HK-2 (cell line): ENCODE measurements around the gene RAP2B.
"Not testable (repeated sequence)": the region's sequence is repeated elsewhere in the genome, so short reads cannot be mapped to it uniquely, and the experiment has no call there.

Experiments
- DNase-seq: peaks from one replicate; pipeline ENCODE4 v3.0.0-alpha.2; 2018; ENCODE audit not compliant: unreplicated experiment

Gene RAP2B

DNA sequence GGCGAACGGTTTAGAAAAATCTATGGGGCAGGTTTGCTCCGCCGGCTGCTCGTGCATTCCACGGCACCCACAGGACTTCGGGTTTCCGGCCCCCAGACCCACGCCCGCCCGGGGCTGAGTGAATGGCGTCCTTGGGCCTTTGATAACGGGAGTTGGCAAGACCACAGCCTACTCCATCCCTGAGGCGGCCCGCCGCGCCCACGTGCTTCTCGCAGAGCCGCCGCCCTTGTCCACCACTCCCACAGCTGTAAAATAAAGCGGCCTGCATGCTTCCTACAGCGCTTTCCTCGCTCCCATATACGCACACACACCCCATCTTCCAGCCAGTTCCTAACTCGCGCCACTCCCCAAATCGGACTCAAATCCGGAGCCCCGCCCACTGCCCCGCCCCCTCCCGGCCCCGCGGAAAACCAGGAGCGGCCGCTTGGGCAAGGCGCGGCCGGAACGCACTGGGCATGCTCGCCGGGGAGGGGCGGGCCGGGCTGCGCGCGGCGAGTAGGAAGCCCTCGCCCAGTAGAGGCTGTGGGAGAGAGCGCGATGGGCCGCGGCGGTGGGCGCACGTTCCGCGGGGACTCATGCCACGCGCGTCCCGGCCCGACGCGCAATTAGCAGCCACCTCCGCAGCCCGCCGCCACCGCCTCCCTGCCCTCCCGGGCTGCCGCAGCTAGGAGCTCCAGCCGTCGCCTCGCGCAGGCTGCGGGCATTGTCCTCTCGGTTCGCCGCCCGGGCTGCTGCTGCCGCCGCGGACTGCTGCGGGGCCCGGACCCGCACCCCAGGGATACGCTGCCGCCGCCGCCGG is at the start of gene RAP2B:
Gene RAP2B, plus strand, starts transcription at position 513 of the 799 bp plus-strand sequence. CDS start 468 bp downstream, outside the sequence.
- DNase-seq = peak; percentile 99

DNA sequence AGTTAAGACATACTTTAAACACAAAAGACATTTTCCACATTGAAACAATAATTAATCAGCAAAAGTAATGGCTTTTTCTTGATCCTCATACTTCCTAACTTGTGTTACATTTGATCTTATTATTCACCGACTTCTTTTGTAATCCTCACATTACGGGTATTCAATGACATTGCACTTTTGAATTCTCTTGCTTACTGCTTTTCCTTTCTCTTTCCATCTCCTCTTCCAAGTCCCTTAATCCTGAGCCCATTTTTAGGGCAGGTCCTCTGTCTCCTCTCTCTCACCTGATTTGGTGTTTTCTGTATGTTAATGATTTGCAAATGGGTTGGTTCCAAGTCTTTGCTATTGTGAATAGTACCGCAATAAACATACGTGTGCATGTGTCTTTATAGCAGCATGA is 48.5 kb upstream of the RAP2B start:
- no peak for DNase-seq

DNA sequence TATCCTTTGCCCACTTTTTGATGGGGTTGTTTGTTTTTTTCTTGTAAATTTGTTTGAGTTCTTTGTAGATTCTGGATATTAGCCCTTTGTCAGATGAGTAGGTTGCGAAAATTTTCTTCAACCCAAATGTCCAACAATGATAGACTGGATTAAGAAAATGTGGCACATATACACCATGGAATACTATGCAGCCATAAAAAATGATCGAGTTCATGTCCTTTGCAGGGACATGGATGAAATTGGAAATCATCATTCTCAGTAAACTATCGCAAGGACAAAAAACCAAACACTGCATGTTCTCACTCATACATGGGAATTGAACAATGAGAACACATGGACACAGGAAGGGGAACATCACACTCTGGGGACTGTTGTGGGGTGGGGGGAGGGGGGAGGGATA is 47.8 kb upstream of the RAP2B start:
- DNase-seq = not testable (repeated sequence)

DNA sequence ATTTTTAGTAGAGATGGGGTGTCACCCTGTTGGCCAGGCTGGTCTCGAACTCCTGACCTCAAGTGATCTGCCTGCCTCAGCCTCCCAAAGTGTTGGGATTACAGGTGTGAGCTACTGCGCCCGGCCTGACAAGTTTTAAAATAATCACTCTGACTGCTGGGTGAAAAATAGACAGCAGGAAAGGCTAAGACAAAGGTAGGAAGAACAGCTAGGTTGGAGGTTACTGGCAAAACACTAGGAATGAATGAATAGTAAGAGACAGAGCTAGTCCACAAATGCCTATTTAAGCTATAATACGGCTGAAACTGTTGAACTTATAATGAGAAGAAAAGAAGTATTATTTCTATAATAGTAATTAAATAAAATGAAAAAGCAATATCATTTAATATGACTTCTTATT is 46.7 kb upstream of the RAP2B start:
- no peak for DNase-seq

DNA sequence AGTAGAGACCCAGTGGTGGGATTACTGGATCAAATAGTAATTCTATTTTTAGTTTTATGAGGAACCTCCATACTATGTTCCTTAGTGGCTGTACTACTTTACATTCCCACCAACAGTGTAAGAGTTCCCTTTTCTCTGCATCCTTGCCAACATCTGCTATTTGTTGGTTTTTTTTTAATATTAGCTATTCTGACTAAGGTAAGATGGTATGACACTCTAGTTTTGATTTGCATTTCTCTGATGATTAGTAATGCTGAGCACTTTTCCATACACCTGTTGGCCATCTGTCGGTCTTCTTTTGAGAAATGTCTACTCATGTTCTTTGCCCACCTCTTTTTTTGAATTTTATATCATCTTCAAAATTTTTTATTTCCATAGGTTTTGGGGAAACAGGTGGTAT is 34.2 kb upstream of the RAP2B start:
- no peak for DNase-seq

DNA sequence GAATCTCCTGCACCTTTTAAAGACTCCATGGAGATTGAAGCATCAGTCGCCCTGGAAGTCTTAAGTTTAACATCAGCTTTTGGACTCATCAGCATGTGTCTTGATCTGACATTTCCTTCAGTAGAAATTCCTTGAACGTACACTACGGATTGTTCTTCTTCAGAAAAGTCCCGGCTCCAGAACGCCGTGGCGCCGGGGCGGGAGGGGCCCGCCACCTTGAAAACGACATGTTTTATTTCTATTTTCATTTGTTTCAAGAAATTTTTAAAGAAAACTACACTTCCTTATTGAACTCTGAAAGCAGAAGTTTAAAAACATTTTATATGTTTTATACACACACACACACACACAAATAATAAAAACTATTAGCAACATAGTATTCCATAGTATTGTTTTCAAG is 32.6 kb upstream of the RAP2B start:
- DNase-seq = no peak

DNA sequence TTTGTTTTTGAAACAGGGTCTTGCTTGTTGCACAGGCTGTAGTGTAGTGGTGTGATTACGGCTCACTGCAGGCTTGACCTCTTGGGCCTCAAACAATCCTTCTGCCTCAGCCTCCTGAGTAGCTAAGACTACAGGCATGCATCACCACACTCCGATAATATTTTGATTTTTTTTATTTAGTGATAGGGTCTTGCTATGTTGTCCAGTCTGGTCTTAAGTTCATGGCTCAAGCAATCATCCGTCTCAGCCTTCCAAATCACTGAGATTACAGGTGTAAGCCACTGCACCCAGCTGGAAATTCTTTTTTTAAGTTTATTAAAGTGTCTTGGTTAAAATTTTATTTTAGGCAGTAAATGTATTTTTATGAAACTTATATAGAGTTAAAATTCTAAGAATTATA is 32.2 kb upstream of the RAP2B start:
- no peak for DNase-seq

DNA sequence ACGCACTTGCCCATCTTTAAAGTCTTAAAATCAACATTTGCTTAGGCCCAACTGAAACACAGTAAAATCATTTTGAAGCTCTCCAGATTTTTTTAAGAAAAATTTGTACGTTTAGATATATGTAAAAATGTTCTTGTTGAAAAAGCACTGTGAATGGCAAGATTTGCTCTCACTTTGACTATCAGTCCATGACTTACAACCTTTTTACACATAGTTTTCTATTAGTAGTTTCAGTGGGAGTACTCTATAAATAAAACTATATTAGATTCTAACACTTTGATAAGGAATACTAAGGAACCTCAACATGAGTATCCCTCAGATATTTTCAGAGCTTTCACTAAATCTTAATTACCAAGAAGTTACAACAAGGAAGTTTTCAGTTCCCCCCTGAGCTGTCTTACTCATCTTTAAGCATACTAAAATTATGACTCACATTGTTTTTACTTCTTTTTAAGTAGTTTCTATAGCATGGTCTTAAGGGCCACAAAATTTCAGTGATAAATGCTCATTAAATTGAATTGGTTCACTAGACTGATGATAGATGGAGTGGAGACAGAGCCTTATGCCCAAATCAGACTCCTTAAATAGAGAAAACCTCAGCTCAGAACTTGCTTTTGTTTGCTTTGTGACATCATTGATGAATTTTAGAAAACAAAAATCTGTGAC is 31.6 kb upstream of the RAP2B start:
- no peak for DNase-seq

DNA sequence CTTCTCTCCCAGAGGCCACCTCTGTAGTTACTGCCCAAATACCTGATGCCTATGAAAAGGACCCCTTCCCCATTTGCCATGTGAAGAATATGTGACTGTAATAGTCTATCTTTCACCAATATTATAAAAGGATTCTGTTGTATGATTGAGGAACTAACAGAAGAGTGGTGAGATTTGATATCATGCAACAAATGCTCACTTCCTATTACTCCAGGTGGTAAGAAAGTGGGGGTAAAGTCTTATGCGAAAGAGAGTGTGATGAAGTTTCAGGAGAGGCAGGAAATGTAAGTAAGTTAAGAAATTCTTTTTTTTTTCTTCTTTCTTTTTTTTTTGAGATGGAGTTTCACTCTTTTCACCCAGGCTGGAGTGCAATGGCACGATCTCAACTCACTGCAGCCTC is 24.4 kb upstream of the RAP2B start:
- DNase-seq = no peak

DNA sequence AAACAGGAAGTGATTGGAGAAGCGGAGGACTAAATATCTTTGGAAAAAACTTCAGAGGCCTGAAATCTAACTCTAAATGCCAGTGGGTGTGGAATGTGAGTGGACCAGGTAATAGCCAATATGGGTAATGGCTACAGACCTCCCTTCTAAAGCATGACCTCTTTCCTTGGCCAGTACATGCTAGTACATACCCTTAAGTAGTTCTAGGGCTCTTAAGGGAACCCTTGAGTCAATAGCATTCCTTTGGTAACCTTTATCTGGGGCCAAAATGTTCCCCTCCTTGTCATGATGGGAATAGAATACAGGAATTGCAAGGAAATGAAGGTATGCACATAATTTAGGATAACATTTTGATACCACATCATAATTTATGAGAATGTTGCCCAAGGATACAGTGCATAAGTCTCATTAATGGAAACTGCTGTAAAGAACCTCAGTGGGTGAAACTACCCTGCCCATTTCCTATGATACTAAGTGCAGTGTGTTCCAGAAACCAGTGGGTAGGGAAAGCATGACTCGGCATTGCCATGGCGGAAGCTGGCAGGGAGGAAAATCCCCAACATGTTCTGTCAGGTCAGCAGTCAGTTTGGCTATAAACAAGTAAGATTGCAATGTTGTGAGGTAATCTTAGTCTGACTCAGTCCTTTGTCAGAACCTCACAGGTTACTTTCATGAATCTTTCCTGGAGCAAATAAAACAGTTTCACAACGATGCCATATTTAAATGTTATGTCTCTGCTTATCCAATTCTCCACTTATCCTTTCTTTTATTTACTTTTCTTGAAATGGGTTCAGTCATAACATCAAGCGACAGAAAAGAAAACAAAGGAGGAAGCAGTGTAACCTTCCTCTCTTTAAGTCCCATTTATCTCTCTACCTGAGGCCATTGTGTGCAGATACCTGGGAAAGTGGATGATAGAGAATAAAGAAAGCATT is 23.5 kb upstream of the RAP2B start:
- DNase-seq = peak; percentile 83

DNA sequence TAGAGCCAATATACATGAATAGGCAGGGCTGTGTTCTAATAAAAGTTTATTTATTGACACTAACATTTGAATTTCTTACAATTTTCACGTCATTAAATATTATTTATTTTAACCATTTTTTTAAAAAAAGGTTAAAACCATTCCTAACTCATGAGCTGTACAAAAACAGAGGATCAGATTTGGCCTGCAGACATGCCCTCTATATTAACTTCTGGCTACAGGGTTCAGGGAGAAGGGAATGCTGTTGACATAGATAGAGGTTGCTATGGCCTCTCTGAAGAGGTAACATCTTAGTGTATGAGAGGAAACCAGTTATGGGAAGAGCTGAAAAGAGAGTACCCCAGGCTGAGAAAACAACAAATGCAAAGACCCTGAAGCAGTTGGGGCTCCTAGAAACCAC is 19.1 kb upstream of the RAP2B start:
- no peak for DNase-seq

DNA sequence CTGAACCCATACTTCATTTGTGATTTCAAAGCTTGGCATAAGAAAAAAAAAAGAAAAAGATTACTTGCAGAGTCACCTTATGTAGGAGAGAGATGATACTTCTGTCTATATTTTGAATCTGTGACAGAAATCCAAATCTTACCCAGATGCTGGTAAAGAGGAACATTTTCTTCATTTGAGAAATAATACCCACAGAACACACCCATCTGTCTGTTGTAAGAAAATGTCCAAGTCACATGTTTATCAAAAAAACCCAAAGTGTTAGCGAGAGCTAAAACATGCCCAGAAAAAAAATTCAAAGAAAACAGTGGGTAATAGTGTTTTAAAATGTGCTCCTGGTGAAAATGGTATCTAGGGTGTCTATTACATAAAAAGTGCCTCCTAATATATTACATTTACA is 18.0 kb upstream of the RAP2B start:
- no peak for DNase-seq

DNA sequence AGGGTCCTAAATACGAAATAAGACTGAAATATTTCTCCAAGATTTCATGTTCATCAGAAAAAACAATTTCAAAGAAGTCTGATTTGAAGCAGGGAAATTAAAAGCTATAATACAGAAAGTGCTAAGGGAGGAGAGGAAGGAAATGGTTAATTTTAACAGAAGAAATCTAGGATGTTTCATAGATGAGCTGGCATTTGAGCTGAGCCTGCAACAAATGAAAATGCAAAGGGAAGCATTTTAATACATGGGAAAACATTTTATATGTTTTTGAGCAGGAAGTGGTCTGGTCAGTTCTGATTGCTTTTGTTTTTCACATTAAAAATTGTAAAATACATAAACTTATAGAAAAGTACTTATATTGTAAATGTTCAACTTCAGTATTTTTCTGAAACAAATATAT is 17.2 kb upstream of the RAP2B start:
- no peak for DNase-seq

DNA sequence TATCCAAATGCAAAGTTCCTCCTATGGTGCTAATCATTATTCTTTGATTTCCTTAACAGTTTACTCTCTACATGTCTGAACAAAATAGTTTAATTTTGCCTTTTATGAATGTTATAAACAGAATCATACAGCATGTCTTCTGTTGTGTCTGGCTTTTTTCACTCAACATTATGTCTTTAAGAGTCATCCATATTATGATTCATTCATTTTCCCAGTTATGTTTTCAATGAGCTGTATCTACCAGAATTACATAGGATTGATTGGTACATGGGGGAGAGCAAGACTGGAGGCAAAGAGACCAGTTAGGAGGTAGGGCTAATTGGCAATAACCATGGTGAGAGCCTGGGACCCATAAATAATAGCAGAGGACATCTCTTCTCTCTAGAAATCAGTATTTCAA is 16.6 kb upstream of the RAP2B start:
- DNase-seq = no peak

DNA sequence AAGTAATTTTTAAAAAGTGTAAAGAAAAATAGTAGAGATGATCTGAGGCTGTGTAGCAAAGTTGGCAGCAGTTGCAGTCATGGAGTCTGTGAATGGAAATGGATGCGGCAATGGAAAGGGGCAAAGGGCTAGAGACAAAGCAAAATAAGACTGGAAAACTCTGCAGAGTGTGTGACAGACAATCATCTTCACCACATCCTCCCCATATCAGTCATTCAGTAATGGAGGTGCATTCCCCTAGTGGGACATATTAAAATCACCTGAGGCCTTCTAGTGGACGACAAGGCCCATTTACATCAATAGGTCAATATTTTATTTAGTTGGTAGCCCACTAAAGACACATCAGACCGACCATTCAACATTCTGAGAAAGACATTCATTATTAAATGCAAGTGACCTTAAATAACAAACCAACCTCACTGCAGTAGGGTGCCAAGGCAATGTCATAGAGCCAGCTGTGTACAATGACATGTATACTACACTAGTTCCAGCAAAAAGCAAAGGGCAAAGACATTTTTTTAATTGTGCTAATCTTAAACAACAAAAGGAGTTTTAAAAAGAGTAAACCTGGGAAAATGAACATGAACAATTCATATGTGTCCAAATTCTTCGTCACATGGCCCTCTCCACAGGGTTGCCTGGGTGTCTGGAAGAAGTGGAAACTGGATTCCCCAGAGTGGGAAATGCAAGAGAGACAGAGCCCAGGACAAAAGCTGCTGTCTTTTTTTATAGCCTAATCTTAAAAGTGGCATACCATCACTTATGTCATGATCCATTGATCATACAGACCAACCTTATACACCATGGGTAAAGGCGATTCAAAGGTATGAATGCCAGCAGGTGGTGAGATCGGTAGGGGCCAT is 15.6 kb upstream of the RAP2B start:
- no peak for DNase-seq

DNA sequence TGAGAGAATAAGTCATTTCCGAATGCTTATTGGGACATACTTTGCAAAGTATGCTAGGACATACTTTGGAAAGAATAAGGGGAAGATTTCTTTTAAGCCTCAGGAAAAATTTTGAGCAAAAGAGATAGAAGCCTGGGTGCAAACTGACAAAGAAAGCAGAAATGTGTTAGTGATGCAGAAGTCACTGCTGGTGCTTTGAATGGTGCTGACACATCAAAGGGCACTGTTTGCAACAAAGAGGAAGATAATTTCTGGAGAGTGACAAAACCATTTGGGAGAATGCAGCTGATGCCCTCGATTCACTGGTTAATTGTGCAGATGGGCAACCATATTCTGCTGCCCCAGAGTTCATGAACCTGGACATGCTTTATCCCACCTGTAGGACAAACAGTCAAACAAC is 11.0 kb upstream of the RAP2B start:
- DNase-seq = no peak

DNA sequence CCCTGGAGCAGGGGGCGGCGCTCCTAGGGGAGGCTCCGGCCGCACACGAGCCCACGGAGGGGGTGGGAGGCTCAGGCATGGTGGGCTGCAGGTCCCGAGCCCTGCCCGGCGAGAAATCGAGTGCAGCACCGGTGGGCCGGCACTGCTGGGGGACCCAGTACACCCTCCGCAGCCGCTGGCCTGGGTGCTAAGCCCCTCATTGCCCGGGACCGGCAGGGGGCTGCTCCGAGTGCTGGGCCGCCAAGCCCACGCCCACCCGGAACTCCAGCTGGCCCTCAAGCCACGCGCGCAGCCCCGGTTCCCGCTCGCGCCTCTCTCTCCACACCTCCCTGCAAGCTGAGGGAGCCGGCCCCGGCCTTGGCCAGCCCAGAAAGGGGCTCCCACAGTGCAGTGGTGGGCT is 6.2 kb upstream of the RAP2B start:
- not testable (repeated sequence) for DNase-seq

DNA sequence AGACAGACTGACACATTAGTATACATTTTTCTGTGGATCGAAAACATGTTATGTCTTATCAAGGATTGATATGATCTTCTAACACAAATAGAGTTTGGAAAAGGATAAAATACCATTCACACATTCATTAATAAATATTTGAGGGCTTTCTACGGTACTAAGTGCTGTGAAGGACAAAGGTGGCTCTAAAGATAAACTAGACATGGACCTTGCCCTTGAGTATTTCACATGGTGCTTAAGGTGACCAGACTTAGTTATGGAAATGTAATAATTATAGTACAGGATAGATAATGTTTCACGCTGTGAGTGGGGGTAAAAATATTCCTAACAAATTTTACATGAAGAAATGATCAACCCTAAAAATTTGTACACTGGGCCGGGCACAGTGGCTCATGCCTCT is 3.8 kb upstream of the RAP2B start:
- DNase-seq = no peak

DNA sequence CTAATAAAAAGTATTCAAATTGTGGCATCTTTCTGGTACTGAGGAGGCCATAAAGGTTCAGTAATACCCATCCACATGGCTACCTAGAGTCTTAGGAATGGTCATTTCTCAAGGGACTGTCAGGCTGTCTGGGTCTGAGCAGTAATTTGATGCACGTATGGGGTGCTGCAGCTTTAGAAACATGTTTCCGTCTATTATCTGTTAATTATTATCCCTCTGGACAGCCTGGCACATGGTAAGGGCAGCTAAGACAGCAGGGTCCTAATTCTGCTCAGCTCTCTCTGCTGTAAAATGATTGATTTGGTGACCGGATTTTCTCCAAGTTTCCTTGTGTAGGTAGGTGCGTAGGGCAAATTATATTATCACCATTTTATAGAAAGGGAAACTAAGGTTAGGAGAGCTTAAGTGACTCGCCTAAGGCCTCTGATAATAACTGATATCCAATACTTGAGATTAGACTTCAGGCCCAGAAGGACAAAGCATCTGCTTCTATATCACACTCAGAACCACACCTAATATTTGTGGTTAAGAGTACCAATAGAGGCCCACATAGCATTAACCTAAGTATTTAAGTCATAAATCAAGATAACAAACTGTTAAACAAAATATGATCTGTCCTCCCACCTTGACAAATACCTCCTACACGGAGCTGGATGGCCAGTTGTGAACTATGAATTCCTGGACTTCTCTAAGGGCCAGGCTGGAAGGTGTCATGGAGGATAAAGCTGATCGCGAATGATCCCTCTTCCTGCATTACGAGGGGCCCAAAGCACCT is 2.9 kb upstream of the RAP2B start:
- DNase-seq = no peak

DNA sequence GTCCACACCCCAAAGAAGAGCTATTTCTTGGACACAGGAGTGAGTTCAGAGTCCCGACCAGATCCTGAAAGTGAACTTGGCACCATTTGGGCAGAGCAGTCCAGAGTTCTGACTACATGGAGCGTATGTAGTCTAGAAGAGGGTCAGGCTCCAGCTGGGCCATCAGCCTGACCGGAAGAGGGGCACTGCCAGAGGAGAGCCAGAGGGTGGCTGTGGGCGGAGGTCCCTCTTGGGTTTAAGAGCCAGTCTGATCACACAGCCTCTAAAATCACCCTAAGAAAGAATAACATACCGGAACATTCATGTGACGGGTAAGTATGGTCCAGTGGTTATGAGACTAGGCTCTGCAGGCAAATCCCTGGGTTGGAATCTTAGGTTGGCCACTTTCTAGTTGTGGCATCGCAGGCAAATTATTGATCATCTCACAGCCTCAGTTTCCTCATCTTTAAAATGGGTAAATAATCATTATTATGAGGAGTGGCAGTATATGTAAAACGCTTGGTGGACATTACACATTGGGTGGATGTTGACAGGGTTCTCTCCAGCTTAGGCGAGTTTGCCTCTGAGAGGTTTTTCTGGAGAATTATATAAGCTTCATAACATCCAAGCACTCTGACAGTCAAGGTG is 2.1 kb upstream of the RAP2B start:
- no peak for DNase-seq
